Omental fat pad (tissue), 4 donors: ENCODE data around the gene THAP8. TPM values are rescaled to one million over a fixed set of nuclear protein-coding genes. Genes with fewer than 3 reads are reported as not detected.

Source experiments
- ATAC-seq: fragments of 150-250 bp; one replicate; pipeline ENCODE4 v1.9.1; 2016; ENCODE audit warnings: mild to moderate bottlenecking, moderate library complexity; ENCODE audit not compliant: low FRiP score
- DNase-seq: peaks from one replicate; pipeline ENCODE4 v3.0.0-alpha.2; 2019; ENCODE audit warnings: low spot score
- CTCF ChIP-seq, 3 donors: fragments of 450-650 bp; IDR thresholded peaks; one replicate each; pipeline ENCODE4 v1.5.1; 2016 to 2017; ENCODE audit warnings: antibody characterized with exemption in 3 of 3, mild to moderate bottlenecking in 3 of 3, moderate library complexity in 2 of 3
- total RNA-seq, 4 donors: library from RNA; depleted of rRNA; stranded (reverse); fragments of >200 nt; gene quantifications; one replicate each; pipeline ENCODE4 v1.1.0, GENCODE V29; 2016

THAP8 gene
- total RNA-seq, 4 donors from 2014 or later = 2.0 to 10.4 (median 7.6) TPM

GRCh38 chr19:35987571-35987896 is 66.6 kb downstream of the THAP8 start:
- DNase-seq (no peak), ATAC-seq (no peak)

GRCh38 chr19:35986664-35987570 is 67.2 kb downstream of the THAP8 start:
- ATAC-seq (no peak), DNase-seq (no peak)
- TF ChIP-seq CTCF (IDR thresholded peaks at IDR 0.05) = no peak

More at GRCh38 chr19:35987571-35987896, 66.6 kb downstream of the THAP8 start:
- no peak for TF ChIP-seq CTCF (IDR thresholded peaks at IDR 0.05)

- DNase-seq (no peak), ATAC-seq (no peak)
- no peak for TF ChIP-seq CTCF (IDR thresholded peaks at IDR 0.05)
These were observed 68.0 kb downstream of the THAP8 start for GRCh38 chr19:35986111-35986510.

Other genes with a start within 250 kb of the THAP8 start
- gene PRODH2, start 241.4 kb downstream of the THAP8 start, total RNA-seq = not detected
- 1 to 10 TPM in 1 of 4 donors, under 1 TPM in 1, not detected in 2; 0.48 to 1.5 TPM for gene NPHS1, start 201.8 kb downstream of the THAP8 start, total RNA-seq
- gene KIRREL2, start 197.4 kb downstream of the THAP8 start, total RNA-seq = 1 to 10 TPM in 1 of 4 donors, under 1 TPM in 2, not detected in 1; 0.25 to 1.4 (median 0.48) TPM
- gene APLP1, start 185.7 kb downstream of the THAP8 start, total RNA-seq = 10 to 100 TPM in 1 of 4 donors, 1 to 10 TPM in 3; 1.1 to 10.1 (median 2.3) TPM
- gene NFKBID, start 153.7 kb downstream of the THAP8 start, total RNA-seq = 10 to 100 TPM in 3 of 4 donors, 1 to 10 TPM in 1; 7.4 to 52.7 (median 15.5) TPM
- 10 to 100 TPM in 2 of 4 donors, 1 to 10 TPM in 2; 7.6 to 57.0 (median 13.3) TPM for gene HCST, start 151.8 kb downstream of the THAP8 start, total RNA-seq
- gene TYROBP, start 146.0 kb downstream of the THAP8 start, total RNA-seq = 100 to 1,000 TPM; 171 to 490 (median 280) TPM
- gene LRFN3, start 117.9 kb downstream of the THAP8 start, total RNA-seq = 1 to 10 TPM; 3.2 to 8.7 (median 5.3) TPM
- 10 to 100 TPM; 19.0 to 53.8 (median 32.2) TPM for gene SDHAF1, start 59.1 kb downstream of the THAP8 start, total RNA-seq
- gene SYNE4, start 45.5 kb downstream of the THAP8 start, total RNA-seq = under 1 TPM in 3 of 4 donors, not detected in 1; 0.28 to 0.79 (median 0.50) TPM
- gene ALKBH6, start 40.1 kb downstream of the THAP8 start, total RNA-seq = 10 to 100 TPM; 13.6 to 21.8 (median 16.1) TPM
- gene CLIP3, start 21.4 kb downstream of the THAP8 start, total RNA-seq = 10 to 100 TPM in 1 of 4 donors, 1 to 10 TPM in 3; 3.3 to 11.9 (median 8.1) TPM
- gene WDR62, start 612 bp upstream of the THAP8 start, total RNA-seq = under 1 TPM; 0.31 to 0.95 (median 0.69) TPM
- gene OVOL3, start 56.9 kb upstream of the THAP8 start, total RNA-seq = not detected
- gene POLR2I, start 60.6 kb upstream of the THAP8 start, total RNA-seq = 10 to 100 TPM; 32.5 to 58.5 (median 36.1) TPM
- 100 to 1,000 TPM in 2 of 4 donors, 10 to 100 TPM in 2; 86.9 to 126 (median 106) TPM for gene TBCB, start 61.2 kb upstream of the THAP8 start, total RNA-seq
- gene CAPNS1, start 85.8 kb upstream of the THAP8 start, total RNA-seq = 100 to 1,000 TPM; 211 to 263 (median 246) TPM
- 10 to 100 TPM; 25.1 to 60.3 (median 43.9) TPM for gene COX7A1, start 98.2 kb upstream of the THAP8 start, total RNA-seq
- 1 to 10 TPM; 4.3 to 8.5 (median 6.0) TPM for gene ZNF565, start 160.4 kb upstream of the THAP8 start, total RNA-seq
- gene ZNF146, start 160.8 kb upstream of the THAP8 start, total RNA-seq = 10 to 100 TPM; 45.6 to 89.0 (median 61.2) TPM